ENCODE measurements around the gene PDPN. TPM values are rescaled to one million over a fixed set of nuclear protein-coding genes. Genes with fewer than 3 reads are reported as not detected.

PDPN gene
- total RNA-seq, 2 donors from 2014 or later, result 29.9 to 43.2 TPM

DNA sequence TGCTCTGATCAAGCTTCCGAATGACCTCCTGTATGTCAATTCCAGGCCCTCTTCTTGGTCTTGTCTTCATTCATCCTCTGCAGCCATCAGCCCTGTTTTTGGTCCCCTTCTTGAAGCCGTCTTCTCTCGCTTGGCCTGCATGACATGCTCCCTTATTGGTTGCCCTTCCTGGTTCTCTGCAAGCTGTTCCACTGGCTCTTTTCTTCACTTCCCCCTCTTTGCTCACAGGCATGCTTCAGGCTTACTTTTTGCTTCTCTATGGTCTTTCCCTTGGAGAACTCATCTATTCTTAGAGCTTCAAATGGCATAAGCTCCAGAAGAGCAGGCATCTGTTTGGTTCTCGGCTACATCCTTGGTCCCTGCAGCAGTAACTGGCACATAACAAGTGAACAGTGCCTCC, 38.8 kb downstream of the PDPN start:
- Mint-ChIP-seq H3K36me3 (ENCODE audit: low read depth) (no peaks in the 10 kb centered on the region), H3K27me3 (ENCODE audit: insufficient read depth) (no peaks in the 10 kb centered on the region), H3K4me1 (no peaks in the 10 kb centered on the region), H3K9me3 (no peaks in the 10 kb centered on the region), H3K27ac (no peak overlapping the region), H3K4me3 (no peak overlapping the region)
- H3K36me3 ChIP-seq (ENCODE audit: control insufficient read depth, insufficient read depth, low read length), result no peaks in the 10 kb centered on the region
- no peaks in the 10 kb centered on the region for H3K4me1 ChIP-seq (ENCODE audit: control insufficient read depth, insufficient read depth, low read length)
- no peaks in the 10 kb centered on the region for H3K9me3 ChIP-seq (ENCODE audit: control insufficient read depth, low read length)
- 92 to 96% methylated on average over 4 of the region's 4 CpGs for whole genome bisulfite sequencing, 2 experiments (ENCODE audit: insufficient coverage in 1 of 2, insufficient read length in 1 of 2)
- H3K4me3 ChIP-seq (ENCODE audit: low read length), result no peak overlapping the region
- H3K27ac ChIP-seq (ENCODE audit: low read depth, low read length), result no peak overlapping the region
- no peaks in the 10 kb centered on the region for H3K27me3 ChIP-seq (ENCODE audit: control insufficient read depth, insufficient read depth, low read length, poor library complexity, severe bottlenecking)
- no peak overlapping the region for H3K9ac ChIP-seq (ENCODE audit: extremely low read depth, low read length, poor library complexity, severe bottlenecking)
- DNase-seq, result no peak
- TF ChIP-seq, protein P1, sequence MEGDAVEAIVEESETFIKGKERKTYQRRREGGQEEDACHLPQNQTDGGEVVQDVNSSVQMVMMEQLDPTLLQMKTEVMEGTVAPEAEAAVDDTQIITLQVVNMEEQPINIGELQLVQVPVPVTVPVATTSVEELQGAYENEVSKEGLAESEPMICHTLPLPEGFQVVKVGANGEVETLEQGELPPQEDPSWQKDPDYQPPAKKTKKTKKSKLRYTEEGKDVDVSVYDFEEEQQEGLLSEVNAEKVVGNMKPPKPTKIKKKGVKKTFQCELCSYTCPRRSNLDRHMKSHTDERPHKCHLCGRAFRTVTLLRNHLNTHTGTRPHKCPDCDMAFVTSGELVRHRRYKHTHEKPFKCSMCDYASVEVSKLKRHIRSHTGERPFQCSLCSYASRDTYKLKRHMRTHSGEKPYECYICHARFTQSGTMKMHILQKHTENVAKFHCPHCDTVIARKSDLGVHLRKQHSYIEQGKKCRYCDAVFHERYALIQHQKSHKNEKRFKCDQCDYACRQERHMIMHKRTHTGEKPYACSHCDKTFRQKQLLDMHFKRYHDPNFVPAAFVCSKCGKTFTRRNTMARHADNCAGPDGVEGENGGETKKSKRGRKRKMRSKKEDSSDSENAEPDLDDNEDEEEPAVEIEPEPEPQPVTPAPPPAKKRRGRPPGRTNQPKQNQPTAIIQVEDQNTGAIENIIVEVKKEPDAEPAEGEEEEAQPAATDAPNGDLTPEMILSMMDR (conservative IDR thresholded peaks at IDR 0.05), result no peak

DNA sequence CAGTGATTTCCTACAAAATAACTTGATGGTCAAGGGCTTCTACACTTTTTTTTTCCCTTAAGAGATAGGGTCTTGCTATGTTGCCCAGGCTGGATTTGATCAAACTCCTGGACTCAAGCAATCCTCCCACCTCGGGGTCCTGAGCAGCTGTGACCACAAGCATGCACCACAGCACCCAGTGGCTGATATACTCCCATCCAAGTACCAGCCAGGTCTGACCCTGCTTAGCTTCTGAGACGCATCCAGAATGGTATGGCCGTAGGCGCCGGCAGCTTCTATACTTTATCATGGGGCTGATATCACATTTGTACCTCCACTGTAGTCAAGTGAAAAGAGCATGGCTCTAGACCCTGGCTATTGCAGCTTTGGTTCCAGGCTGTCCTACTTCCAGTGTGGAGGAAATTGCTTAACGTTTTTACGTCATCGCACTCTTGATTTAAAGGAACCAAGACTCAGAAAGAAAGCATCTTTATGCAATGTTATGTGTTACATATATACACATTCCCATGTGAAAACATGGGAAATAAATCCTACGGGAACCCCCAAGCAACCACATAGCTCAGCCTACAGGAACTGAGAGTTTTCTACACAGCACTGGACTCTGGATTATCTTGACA, 39.5 kb downstream of the PDPN start:
- Mint-ChIP-seq H3K27me3 (ENCODE audit: insufficient read depth) (no peaks in the 10 kb centered on the region), H3K36me3 (ENCODE audit: low read depth) (no peaks in the 10 kb centered on the region), H3K4me3 (no peak overlapping the region), H3K27ac (no peak overlapping the region), H3K4me1 (no peaks in the 10 kb centered on the region), H3K9me3 (no peaks in the 10 kb centered on the region)
- Histone ChIP-seq H3K4me1 (ENCODE audit: control insufficient read depth, insufficient read depth, low read length) (no peaks in the 10 kb centered on the region), H3K9ac (ENCODE audit: extremely low read depth, low read length, poor library complexity, severe bottlenecking) (no peak overlapping the region), H3K27me3 (ENCODE audit: control insufficient read depth, insufficient read depth, low read length, poor library complexity, severe bottlenecking) (no peaks in the 10 kb centered on the region), H3K4me3 (ENCODE audit: low read length) (no peak overlapping the region), H3K27ac (ENCODE audit: low read depth, low read length) (no peak overlapping the region), H3K9me3 (ENCODE audit: control insufficient read depth, low read length) (no peaks in the 10 kb centered on the region), H3K36me3 (ENCODE audit: control insufficient read depth, insufficient read depth, low read length) (no peaks in the 10 kb centered on the region)
- 90 to 91% methylated on average over 6 to 9 of the region's 9 CpGs for WGBS, 2 experiments (ENCODE audit: insufficient coverage in 1 of 2, insufficient read length in 1 of 2)
- TF ChIP-seq, protein P1 (conservative IDR thresholded peaks at IDR 0.05), result no peak
- DNase-seq, result no peak

GRCh38 chr1:13624526-13624925, 40.9 kb downstream of the PDPN start:
- H3K4me1 ChIP-seq (ENCODE audit: control insufficient read depth, insufficient read depth, low read length), result no peaks in the 10 kb centered on the region
- Mint-ChIP-seq H3K4me1 (no peaks in the 10 kb centered on the region), H3K27ac (no peak overlapping the region), H3K27me3 (ENCODE audit: insufficient read depth) (no peaks in the 10 kb centered on the region), H3K9me3 (peaks cover 5% of the 10 kb centered on the region), H3K4me3 (no peak overlapping the region), H3K36me3 (ENCODE audit: low read depth) (no peaks in the 10 kb centered on the region)
- no peak overlapping the region for H3K4me3 ChIP-seq (ENCODE audit: low read length)
- H3K9ac ChIP-seq (ENCODE audit: extremely low read depth, low read length, poor library complexity, severe bottlenecking), result no peak overlapping the region
- H3K27me3 ChIP-seq (ENCODE audit: control insufficient read depth, insufficient read depth, low read length, poor library complexity, severe bottlenecking), result no peaks in the 10 kb centered on the region
- DNase-seq, result no peak
- H3K27ac ChIP-seq (ENCODE audit: low read depth, low read length), result no peak overlapping the region
- no peaks in the 10 kb centered on the region for H3K36me3 ChIP-seq (ENCODE audit: control insufficient read depth, insufficient read depth, low read length)
- TF ChIP-seq, protein P1 (conservative IDR thresholded peaks at IDR 0.05), result no peak
- WGBS, 2 experiments (ENCODE audit: insufficient coverage in 1 of 2, insufficient read length in 1 of 2), result 95% methylated on average over 3 to 6 of the region's 6 CpGs
- no peaks in the 10 kb centered on the region for H3K9me3 ChIP-seq (ENCODE audit: control insufficient read depth, low read length)
